ENCODE data around the gene USP48. TPM values are rescaled to one million over a fixed set of nuclear protein-coding genes. Genes with fewer than 3 reads are reported as not detected.

The USP48 gene
- total and polyA plus RNA-seq, 10 of the 15 experiments (the other 5 are each of a cell fraction or from before 2014, with no cell fraction given): 21.2 to 115 (median 75.5) TPM

DNA sequence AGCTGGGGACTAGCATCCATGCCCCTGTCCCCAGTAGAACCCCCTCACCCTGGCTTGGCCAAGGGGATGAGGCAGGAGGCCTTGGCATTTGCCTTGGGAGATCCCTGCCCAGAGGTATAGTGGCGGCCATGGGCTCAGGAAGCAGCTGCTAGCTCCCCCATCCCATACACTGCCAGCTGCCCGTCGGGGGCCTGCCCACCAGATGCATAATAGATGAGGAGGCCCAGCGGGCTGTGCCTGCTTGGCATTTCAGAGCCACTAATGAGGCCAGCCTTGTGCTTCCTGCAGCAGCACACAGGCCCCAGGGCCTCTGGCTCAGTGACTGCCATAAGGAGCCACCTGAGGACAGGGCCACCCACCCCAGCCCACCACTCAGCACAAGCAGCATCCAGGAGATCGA is 137.4 kb downstream of the USP48 start:
- in situ Hi-C loops (cut with MboI): no loop called here
- H3K27ac ChIP-seq (ENCODE audit: control insufficient read depth, insufficient read depth): no peak overlapping the region
- no peak for ATAC-seq
- RAD21 ChIA-PET (ENCODE audit: unreplicated experiment): no interaction called here
- H3K4me3 ChIP-seq: no peak overlapping the region
- H4K20me1 ChIP-seq (ENCODE audit: control insufficient read depth, insufficient read depth): no peaks in the 10 kb centered on the region
- TF ChIP-seq BHLHE40 (IDR thresholded peaks at IDR 0.05; ENCODE audit: borderline replicate concordance in 1 of 2, low read depth in 2 of 2, low read length in 1 of 2) (no peak), STAT3 (IDR thresholded peaks at IDR 0.05; ENCODE audit: low read depth, low read length) (no peak), ZNF384 (IDR thresholded peaks at IDR 0.05; ENCODE audit: borderline replicate concordance, low read depth, low read length) (no peak)
- CTCF ChIA-PET: interaction anchor here (0.5 to 1.0 kb wide), 3 partner anchors 14 to 631 kb away, joined by 3 read pairs; no protein-coding TSS in a partner anchor
- intact Hi-C loops (cut with micrococcal nuclease; ENCODE audit: unreplicated experiment): no loop called here
- SMC1A ChIA-PET (ENCODE audit: uncharacterized antibody, unreplicated experiment): no interaction called here
- no peak for DNase-seq (ENCODE audit: low read depth, low spot score)
- POLR2A ChIA-PET: no interaction called here
- no peak for FAIRE-seq
- no peak overlapping the region for H3K4me2 ChIP-seq (ENCODE audit: control insufficient read depth, insufficient read depth)
- H3K79me2 ChIP-seq (ENCODE audit: control insufficient read depth, insufficient read depth, low read length): no peaks in the 10 kb centered on the region
- H3K9me3 ChIP-seq (replicated peaks; ENCODE audit: control insufficient read depth, insufficient read depth, low read length): no peaks in the 10 kb centered on the region
- H3K27me3 ChIP-seq (replicated peaks in 1 of 2; ENCODE audit: control insufficient read depth in 2 of 2, insufficient read depth in 2 of 2, low read length in 1 of 2): peaks cover 1 to 2% of the 10 kb centered on the region in 2 experiments; a peak in 2 of 4 replicates
- H2AFZ ChIP-seq (ENCODE audit: control insufficient read depth, low read depth, low read length): no peak overlapping the region
- H3K36me3 ChIP-seq (ENCODE audit: control insufficient read depth in 2 of 2, insufficient read depth in 2 of 2, low read length in 1 of 2): no peaks in the 10 kb centered on the region
- H3K9ac ChIP-seq (ENCODE audit: control insufficient read depth, insufficient read depth, low read length): no peak overlapping the region
- BruUV-seq (replicated peaks): no TSS peak
- WGBS (ENCODE audit: insufficient coverage, insufficient replicate concordance, low lambda C conversion rate, missing lambda C conversion rate): 0% methylated on average over 5 of the region's 5 CpGs
- no peaks in the 10 kb centered on the region for H3K4me1 ChIP-seq (ENCODE audit: control insufficient read depth, insufficient read depth, low read length)

DNA sequence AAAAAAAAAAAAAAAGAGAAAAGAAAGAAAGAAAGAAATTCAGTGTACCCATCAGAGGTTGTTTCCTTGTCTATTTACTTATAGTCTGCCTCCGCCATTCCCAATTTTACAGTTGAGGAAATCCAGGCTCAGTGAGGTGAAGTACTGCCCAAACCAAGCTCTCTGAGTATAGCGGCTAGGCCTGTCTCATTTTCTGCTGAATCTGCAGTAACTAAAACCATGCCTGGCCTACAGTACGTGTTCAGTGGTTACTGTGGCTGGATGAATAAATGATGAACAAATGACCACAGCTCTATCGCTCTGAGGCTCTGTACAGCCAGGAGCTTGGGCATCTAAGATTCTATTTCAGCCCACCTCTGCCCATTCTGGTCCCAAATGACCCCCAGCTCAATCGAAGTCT is 138.0 kb downstream of the USP48 start:
- H4K20me1 ChIP-seq (ENCODE audit: control insufficient read depth, insufficient read depth): no peaks in the 10 kb centered on the region
- RAD21 ChIA-PET (ENCODE audit: unreplicated experiment): no interaction called here
- no peak overlapping the region for H3K4me3 ChIP-seq
- H3K4me2 ChIP-seq (ENCODE audit: control insufficient read depth, insufficient read depth): no peak overlapping the region
- 47% methylated on average over 5 of the region's 5 CpGs for WGBS (ENCODE audit: insufficient coverage, insufficient replicate concordance, low lambda C conversion rate, missing lambda C conversion rate)
- in situ Hi-C loops (cut with MboI) (no loop called here), intact Hi-C loops (cut with micrococcal nuclease; ENCODE audit: unreplicated experiment) (no loop called here)
- H3K27me3 ChIP-seq (replicated peaks in 1 of 2; ENCODE audit: control insufficient read depth in 2 of 2, insufficient read depth in 2 of 2, low read length in 1 of 2): peaks cover 0 to 2% of the 10 kb centered on the region in 2 experiments; a peak in 2 of 4 replicates
- CTCF ChIA-PET: interaction anchor here (0.5 to 1.0 kb wide), 3 partner anchors 15 to 631 kb away, joined by 3 read pairs; no protein-coding TSS in a partner anchor
- POLR2A ChIA-PET: no interaction called here
- SMC1A ChIA-PET (ENCODE audit: uncharacterized antibody, unreplicated experiment): no interaction called here
- H3K9ac ChIP-seq (ENCODE audit: control insufficient read depth, insufficient read depth, low read length): no peak overlapping the region
- no TSS peak for BruUV-seq (replicated peaks)
- no peaks in the 10 kb centered on the region for H3K79me2 ChIP-seq (ENCODE audit: control insufficient read depth, insufficient read depth, low read length)
- H3K27ac ChIP-seq (ENCODE audit: control insufficient read depth, insufficient read depth): no peak overlapping the region
- DNase-seq (ENCODE audit: low read depth, low spot score): no peak
- no peaks in the 10 kb centered on the region for H3K4me1 ChIP-seq (ENCODE audit: control insufficient read depth, insufficient read depth, low read length)
- no peaks in the 10 kb centered on the region for H3K9me3 ChIP-seq (replicated peaks; ENCODE audit: control insufficient read depth, insufficient read depth, low read length)
- no peak for ATAC-seq
- no peak for FAIRE-seq
- no peak overlapping the region for H2AFZ ChIP-seq (ENCODE audit: control insufficient read depth, low read depth, low read length)
- H3K36me3 ChIP-seq (ENCODE audit: control insufficient read depth in 2 of 2, insufficient read depth in 2 of 2, low read length in 1 of 2): no peaks in the 10 kb centered on the region
- no peak for TF ChIP-seq CHD1 (IDR thresholded peaks at IDR 0.05; ENCODE audit: low read depth, low read length)
- TF ChIP-seq, protein P1, sequence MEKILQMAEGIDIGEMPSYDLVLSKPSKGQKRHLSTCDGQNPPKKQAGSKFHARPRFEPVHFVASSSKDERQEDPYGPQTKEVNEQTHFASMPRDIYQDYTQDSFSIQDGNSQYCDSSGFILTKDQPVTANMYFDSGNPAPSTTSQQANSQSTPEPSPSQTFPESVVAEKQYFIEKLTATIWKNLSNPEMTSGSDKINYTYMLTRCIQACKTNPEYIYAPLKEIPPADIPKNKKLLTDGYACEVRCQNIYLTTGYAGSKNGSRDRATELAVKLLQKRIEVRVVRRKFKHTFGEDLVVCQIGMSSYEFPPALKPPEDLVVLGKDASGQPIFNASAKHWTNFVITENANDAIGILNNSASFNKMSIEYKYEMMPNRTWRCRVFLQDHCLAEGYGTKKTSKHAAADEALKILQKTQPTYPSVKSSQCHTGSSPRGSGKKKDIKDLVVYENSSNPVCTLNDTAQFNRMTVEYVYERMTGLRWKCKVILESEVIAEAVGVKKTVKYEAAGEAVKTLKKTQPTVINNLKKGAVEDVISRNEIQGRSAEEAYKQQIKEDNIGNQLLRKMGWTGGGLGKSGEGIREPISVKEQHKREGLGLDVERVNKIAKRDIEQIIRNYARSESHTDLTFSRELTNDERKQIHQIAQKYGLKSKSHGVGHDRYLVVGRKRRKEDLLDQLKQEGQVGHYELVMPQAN (conservative IDR thresholded peaks at IDR 0.05): no peak
- TF ChIP-seq, protein P2, sequence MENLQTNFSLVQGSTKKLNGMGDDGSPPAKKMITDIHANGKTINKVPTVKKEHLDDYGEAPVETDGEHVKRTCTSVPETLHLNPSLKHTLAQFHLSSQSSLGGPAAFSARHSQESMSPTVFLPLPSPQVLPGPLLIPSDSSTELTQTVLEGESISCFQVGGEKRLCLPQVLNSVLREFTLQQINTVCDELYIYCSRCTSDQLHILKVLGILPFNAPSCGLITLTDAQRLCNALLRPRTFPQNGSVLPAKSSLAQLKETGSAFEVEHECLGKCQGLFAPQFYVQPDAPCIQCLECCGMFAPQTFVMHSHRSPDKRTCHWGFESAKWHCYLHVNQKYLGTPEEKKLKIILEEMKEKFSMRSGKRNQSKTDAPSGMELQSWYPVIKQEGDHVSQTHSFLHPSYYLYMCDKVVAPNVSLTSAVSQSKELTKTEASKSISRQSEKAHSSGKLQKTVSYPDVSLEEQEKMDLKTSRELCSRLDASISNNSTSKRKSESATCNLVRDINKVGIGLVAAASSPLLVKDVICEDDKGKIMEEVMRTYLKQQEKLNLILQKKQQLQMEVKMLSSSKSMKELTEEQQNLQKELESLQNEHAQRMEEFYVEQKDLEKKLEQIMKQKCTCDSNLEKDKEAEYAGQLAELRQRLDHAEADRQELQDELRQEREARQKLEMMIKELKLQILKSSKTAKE (IDR thresholded peaks at IDR 0.05; ENCODE audit: low read depth, poor library complexity, severe bottlenecking): no peak
- TF ChIP-seq BHLHE40 (IDR thresholded peaks at IDR 0.05; ENCODE audit: borderline replicate concordance in 1 of 2, low read depth in 2 of 2, low read length in 1 of 2): no peak
- no peak for TF ChIP-seq E2F4 (IDR thresholded peaks at IDR 0.05; ENCODE audit: low read depth, low read length)
- TF ChIP-seq NR2F1 (conservative IDR thresholded peaks at IDR 0.05): no peak
- no peak for TF ChIP-seq NR2C2 (IDR thresholded peaks at IDR 0.05; ENCODE audit: borderline replicate concordance, control insufficient read depth, insufficient read length, low read depth)
- TF ChIP-seq ZSCAN29 (IDR thresholded peaks at IDR 0.05): no peak
- no peak for TF ChIP-seq SREBF1 (IDR thresholded peaks at IDR 0.05; ENCODE audit: low read length)

All from GM12878 (cell line).